Fibroblast of skin of back (primary cell): Measurements from ENCODE around the gene PAX8.
A peak's percentile ranks its signal among the peaks of the same experiment; 100 is the strongest.

Experiments used
- DNase-seq: peaks from one replicate; pipeline ENCODE4 v3.0.0-alpha.2; 2013

PAX8 gene

DNA sequence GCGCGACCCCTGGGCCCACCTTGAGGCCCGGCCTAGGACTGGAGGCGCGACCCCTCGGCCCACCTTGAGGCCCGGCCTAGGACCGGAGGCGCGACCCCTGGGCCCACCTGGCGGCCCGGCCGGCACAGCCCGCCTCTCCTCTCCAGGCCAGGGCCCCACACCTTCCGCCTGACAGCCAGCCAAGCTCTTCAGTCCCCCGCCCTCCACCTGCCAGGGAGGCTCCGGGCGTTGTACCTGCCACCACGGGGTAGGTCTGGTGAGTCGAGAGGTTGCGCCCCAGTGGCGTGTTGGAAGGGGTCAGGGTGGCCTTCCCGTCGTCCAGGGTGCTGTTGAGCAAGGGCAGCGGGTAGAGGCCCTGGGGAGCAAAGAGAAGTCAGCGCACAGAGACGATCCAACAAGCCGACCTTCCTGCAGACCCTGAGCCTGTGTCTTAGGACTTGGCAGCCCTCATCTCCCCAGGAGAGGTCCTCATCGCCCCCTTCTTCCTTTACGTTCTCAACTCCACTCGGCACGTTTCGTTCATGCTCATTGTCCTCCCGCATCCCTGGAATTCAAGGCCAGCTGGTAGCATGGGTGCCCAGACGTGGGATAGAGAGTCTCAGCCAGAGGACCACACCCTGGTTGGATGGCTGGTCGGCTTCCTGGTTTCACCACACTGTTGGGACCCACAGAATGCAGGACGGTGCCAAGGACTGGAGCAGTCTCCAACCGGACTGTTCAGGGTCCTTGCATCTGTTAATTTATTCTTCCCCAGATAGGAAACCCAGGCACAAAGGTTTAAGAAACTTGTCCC is 42.2 kb downstream of the PAX8 start:
- no peak for DNase-seq

DNA sequence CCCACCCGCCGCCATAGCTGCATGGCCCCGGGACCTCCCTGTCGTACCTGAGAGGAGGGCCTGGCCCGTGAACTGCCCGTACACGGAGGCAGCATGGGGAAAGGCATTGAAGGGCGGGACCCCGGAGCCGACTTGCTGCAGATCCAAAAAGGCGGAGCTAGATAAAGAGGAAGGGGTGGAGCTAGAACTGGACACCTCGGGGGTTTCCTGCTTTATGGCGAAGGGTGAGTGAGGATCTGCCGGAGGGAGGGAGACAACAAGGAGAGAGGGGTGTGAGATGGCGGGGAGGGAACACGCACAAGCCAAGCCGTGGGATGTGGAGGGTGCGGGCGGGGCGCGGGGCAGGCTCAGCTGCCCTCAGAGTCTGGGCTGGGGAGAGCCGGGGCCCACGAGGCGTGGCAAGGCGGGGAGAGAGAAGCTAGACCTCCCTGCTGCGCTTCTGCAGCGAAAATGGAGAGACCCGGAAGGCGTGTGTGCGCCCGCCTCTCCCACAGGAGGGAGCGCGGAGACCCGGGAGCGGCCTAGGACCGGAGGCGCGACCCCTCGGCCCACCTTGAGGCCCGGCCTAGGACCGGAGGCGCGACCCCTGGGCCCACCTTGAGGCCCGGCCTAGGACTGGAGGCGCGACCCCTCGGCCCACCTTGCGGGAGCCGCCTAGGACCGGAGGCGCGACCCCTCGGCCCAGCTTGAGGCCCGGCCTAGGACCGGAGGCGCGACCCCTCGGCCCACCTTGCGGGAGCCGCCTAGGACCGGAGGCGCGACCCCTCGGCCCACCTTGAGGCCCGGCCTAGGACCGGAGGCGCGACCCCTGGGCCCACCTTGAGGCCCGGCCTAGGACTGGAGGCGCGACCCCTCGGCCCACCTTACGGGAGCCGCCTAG is 43.1 kb downstream of the PAX8 start:
- peak; percentile 87 for DNase-seq

DNA sequence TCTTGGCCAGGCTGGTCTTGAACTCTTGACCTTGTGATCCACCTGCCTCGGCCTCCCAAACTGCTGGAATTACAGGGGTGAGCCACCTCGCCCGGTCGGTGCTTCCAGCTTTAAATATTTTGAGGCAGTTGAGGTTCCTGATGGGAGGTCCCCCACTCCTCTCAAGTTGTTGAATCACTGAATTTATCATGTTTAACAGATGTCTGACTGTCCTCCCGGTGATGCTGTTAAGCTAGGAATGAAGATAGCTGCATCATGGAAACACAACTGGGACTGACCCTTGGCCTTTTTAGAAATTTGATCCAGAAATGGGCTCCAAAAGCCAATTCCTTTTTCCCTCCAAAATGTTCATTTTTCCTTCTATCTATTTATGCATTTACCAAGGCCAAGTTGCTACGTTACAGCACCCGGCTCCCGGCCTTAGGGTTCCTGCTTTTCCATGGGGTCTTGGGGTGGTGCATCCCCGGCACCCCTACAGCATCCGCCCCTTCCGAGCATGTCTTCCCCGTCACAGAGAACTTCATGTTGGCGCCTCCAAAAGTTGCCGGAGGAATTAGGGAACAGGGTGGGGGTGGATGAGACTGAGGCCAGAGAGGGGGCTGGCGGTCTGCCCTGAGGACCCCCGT is 43.9 kb downstream of the PAX8 start:
- no peak for DNase-seq

DNA sequence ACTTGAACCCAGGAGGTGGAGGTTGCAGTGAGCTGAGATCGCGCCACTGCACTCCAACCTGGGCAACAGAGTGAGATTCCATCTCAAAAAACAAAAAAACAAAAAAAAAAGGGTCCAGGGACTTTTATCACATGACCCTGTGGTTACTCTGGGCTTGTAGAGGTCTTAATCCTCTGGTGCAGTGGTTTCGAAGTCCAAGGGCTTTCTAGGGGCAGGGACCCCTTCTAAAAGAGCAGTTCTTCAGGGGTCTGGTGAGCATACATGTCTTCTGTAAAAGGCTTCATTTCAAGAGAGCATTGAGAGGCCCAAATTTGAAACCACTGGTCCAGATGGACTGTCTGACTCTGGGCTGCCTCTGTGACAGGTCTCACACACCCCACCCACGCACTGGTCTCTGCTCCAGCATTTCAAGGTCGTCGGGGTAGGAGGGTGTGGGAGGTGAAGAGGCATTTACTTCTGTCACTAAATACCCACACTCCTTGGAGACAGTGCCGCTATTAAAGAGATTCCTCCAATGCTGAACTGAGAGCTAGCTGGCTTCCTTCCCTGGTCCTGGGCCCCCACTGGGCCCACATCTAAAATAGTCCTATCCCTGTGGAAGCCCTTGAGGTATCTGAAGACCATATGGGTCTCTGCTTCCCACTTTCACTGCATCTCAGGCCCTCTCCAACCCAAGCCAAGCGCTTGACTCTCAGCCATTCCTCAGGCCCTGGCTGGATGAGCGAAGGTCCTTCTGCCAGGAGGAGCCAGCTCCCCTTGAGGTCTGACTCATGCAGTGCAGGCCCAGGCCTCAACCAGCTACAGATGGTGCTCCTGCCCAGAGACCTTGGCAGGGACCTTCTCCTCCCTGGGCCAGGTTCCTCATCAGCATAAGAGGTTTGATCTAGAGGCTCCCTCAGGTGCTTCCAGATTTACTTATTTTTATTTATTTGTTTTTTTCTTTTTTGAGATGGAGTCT is 44.8 kb downstream of the PAX8 start:
- peak; percentile 41 for DNase-seq

DNA sequence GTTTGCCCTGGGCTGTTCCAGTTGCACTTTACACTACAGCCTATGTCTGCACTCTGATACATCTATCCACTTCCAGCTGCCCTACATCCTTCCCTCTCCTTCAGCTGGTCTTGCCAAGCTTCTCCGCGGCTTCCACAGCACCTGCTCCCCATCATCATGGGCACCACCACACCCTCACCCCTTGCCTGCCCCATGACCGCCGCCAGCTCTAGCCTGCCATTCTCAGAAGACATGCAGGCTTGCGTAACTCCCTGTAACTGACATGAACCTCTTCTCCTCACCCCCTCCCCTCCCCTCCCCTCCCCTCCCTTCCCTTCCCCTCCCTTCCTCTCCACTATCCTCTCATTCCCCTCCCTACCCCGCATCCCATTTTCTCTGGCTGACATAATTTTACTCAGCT is 46.0 kb downstream of the PAX8 start:
- no peak for DNase-seq

DNA sequence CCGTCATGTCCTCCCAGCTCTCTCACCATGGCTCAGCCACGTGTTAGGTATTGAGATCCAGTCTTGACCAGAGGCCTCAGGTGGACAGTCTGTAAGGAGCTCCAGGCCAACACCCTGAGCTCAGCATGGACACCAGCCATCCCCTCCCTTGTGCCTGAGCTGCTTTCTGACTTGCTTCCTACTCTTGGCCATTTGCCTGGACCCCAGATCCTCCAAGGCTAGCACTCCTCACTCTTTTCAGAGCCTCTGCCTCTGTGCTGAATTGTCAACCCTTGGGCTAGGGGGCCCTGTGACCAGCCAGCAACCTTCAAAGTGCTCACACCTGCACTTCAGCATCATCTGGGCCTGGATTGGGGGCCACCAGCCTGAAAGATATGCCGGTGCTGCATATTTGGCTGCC is 46.6 kb downstream of the PAX8 start:
- no peak for DNase-seq

DNA sequence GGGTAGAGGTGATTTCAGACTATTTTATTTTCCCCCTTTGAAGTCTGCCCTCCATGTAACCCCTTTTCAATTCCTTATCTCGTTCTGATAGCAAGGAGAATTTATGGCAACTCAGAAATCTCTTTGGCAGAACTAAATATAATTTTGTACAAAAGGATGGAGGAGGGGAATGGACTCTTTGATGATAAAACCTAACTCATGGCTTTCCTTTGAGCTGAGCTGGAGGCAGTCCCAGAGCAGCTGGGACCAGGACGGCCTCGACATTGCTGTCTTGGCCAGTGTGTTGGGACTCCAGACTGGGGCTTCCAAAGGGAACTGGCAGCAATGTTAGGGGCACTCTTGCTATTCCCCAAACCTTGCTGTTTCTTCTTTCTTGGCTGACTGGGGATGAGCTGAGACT is 47.7 kb downstream of the PAX8 start:
- DNase-seq, result no peak

DNA sequence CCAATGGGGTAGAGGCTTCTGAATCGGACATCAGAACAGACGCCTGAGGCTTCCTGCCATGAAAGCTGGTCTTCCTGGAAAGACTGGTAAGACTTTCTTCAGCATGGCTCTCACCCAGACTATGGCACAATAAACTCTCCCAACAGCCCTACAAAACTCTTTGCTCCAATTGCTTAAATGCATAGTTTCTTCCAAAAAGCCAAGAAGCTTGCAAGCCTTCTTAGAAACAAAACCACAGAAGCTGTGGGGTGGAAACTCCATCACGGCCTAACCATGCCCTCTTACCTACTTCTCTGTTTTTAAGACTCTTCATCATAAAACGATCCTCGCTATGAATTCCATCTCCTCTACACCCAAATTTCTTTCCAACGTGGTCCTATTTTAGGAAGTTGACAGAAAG is 48.2 kb downstream of the PAX8 start:
- DNase-seq, result no peak

DNA sequence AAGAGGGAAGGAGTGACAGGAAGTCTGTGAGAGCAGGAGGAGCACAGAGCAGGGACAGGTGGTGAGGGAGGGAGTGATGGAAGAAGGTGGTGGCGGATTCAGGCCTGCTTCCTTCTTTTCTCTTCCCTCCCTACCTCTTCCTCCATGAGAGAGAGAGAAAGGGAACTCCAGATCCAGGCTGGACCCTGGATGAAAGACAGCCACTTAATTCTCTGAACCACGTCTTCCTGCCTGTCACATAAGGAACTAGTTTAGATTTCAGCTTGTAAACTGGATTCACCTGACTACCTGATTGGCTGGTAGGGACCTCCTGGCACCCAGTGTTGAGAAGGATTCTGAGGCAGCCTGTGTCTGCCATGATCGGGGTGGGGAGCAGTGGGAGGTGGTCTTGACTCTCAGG is 48.9 kb downstream of the PAX8 start:
- DNase-seq, result no peak

DNA sequence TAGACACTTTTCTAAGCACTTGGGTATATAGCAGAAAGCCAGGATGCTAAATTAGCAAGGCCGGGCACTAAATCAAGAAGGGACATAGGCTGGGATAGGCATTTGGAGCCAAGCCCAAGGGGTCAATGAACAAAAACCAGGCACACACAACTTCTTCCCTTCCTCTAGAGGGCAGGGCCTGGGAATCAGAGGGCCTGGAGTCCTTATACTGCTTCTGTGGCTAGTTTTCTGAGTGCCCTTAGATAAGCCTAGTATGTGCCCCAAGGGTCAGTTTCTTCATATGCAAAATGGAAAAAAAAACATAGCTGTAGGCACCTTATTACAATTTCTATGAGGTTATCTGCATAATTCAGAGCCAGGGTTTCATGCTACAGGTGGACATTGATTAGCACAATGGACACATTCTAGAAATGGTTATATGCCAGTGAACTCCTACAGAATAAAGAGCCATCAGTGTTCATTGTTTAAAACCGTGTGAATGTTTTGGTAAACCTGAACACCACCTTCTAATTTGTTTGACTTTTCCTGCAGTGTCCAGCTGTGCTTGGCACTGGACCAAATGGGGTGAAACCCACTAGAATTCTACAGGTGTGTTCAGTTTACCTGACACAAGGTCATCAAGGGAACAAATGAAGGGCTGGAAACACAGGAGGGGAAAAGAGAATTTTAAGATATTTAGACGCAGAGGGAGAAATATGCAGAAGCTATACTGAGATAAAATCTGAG is 49.6 kb downstream of the PAX8 start:
- no peak for DNase-seq

DNA sequence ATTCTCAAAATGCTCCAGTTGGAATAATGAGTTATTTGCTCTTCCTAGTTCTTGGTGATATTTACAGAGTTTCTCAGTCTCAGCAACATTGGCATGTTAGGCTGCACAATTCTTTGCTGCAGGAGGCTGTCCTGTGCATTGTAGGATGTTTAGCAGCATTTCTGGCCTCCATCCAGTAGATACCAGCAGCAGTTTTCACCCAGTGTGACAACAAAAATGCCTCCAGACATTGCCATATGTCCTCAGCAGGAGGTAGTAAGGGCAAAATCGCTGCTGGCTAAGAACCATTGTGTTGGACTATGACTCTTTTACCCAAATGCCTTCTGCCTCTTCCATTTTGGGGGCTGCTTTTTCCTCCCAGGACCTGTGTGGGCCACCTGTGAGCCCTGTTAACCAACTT is 50.4 kb downstream of the PAX8 start:
- DNase-seq, result no peak

DNA sequence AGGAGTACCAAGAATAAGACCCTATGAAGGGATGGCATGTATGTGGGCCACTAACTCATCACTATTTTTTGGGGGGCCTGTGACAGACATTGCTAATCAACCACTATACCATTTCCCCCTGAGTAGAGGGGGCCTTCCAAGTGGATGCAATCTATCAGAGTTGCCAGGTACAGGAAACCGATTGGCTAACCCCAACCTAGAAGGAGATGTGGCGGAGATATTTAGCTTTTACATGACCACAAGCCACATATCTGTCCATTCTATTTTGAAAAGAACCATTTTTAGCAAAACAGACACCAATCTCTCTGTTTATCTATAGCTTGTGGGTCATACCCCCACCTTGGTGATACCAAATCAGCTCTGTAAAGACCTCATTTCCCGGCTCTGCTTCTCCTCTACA is 51.0 kb downstream of the PAX8 start:
- no peak for DNase-seq

DNA sequence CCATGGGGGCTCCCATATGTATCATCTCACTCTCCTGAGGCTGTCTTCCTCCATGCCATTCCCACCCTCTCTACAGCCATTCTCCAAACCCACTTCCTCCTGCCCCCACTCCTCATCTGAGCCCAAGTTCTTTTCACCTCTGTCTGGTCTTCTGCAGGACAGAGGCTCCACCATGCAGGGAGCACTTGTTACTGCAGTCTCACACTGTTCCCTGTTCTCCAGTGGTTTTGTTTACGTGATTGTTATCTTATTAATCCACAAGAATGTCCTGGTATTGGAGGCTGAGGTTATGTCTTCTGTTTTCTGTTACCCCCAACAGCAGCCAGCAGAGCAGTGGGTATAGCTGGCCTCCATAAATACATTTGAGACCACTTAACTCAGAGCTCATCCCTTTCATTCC is 51.4 kb downstream of the PAX8 start:
- no peak for DNase-seq

DNA sequence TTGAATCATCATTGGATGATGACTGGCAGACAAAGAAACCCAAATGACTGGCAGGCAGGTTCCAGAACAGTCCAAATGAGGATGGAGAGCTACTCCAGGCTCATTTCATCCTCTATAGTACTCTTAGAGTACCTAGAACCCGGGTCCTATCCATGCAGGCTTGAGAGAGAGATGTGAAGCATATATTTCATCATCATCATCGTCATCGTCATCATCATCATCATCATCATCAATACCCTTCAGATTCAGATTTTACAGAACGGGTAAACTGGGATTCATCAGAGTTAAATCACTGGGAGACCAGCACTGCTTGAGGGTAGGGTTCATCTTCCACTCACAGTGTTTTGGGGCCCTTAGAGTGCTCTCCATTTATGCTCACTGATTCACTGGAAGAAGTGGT is 52.3 kb downstream of the PAX8 start:
- DNase-seq, result no peak

DNA sequence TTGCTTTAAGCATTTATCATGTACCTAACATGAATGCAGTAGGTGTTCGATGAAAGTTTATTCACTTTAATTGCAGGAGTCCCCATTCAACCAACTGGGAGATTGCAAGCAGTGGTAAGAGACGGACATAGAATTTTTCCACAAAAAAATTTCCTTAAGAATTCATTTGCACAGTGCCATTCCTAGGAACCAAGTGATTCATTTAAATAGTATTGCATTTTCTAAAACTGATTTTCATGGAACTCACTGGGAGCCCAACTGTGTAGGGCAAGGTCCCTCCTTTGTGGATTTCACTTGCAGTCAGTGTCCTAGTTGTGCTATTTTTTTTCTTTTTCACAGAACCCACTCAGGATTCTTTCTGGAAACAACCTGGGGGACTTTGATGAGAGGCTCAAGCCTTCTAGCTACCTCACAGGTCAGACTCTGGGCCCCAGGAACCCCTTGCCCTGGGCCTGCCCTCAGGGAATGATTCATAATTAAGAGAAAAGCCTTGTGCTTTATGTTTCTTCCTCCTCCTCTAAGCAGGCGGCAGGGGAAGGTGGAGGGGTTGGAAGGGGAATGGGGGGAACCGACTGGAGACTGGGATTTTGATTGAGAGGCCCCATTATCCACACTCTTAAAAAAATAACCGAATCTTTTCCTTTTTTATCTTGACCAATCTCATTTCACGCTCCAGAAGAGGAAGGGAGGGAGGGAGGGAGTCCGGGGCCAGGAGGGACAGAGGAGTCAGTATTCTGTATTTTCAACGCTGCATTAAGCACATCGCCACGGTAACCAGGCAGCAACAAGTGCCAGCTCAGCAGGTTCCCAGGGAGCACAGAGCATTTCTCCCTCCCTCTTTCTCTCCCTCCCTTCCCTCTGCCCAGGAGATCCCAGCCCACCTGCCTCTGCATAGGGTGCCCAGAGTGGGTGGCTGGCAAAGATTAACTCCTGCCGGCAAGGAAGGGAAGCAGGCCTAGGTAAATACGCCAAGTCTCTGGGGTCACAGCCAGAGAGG is 53.2 kb downstream of the PAX8 start:
- peak; percentile 44 for DNase-seq

DNA sequence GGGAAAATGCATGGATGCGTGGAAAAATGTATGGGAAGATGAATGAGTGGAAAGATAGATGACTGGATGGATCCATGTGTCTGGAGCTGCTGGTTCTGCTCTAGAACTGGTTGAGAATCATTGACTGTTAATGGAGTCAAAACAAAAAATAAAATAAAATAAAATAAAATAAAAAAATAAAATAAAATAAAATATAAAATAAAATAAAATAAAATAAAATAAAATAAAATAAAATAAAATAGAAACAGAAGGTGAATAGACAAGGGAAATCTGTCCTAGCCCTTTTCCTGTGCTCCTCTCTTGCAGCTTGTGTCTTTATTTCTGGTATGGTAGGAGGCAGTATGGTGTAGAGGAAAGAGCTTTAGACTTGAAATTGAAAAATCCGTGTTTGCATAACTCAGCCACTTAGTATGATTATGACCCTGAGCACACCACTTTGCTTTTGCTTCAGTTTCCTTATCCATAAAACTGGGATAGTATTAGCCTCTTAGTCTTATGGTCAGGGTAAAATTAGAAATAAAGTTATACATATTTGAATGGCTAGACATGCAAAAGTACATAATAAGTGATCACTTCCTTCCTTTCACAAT is 54.0 kb downstream of the PAX8 start:
- DNase-seq, result no peak

DNA sequence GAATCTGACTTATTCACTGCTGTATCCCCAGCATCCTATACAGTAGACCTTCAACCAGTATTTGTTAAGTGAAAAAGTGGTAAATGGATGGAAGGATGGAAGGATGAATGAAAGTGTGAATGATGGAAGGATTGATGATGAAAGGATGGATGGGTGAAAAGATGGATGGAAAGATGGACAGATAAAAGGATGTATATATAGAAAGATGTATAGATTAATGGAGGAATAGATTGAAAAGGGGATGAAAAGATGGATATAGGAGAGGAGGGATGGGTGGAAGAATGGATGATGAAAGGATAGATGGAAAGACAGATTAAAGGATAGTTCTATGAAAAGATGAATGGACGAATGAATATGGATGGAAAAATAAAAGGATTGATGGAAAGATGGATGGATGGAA is 54.9 kb downstream of the PAX8 start:
- no peak for DNase-seq

DNA sequence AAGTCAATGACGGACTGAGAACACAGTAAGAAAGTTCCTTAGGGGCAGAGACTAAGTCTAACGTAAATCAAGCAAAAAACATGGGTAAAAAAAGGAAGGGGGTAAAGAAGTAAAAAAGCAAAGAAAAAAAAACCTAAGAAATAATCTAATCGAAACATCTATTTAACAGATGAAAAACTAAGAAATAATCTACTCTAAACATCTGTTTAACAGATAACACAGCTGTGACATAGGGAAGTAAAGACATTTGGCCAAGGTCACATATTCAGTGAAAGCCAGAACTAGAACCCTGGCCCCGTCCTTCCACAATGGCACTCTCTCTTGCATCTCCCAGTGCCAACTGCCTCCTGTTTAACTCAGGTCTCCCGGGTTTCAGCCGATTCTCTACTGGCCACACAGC is 56.9 kb downstream of the PAX8 start:
- DNase-seq, result no peak

DNA sequence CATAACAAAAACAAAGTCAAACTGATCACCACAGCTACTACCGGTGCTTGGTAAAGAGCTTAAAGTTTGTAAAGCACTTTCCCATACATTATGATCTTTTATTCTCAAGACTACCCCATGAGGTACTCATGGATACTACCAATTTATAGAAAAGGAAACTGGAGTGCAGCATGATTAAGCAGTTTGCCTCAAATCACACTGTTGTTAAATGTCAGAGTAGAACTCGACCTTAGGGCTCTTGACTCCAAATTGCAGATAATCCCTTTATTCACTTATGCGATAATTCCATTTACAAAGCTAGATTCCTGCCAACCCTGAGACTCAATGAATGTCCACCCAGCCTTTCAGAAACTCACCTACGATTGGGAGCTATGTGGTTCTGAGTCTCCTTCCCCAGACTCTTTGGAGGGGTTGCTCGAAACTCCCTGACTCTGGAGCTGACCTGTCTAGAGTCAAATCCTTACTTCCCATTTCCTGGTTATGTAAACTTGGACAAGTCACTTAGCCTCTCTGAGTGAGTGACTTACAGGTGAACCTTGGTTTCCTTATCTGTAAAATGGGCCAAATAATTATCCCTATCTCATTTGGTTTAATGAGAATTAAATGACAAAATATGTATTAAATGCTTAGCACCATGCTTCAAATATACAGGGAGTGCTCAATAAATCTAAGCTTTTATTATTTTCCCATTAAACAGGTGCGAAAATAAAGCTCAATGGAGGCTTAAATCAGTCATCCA is 57.6 kb downstream of the PAX8 start:
- no peak for DNase-seq
